ENCODE results near the gene CCL14.

DNA sequence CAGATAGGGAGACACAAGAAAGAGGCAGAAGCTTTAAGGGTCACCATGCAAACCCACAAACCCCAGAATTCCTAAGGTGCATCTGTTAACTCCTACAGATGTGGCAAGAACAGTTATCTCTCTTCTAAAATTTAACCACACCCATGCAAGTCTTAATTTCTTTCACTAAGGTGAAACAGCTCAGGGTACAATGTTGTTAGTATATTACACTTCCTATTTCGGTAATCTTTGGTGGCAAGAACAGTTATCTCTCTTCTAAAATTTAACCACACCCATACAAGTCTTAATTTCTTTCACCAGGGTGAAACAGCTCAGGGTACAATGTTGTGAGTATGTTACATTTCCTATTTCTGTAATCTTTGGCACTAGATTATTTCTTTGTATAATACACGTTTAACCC, 24.7 kb upstream of the CCL14 start:
- TF ChIP-seq, protein P1, sequence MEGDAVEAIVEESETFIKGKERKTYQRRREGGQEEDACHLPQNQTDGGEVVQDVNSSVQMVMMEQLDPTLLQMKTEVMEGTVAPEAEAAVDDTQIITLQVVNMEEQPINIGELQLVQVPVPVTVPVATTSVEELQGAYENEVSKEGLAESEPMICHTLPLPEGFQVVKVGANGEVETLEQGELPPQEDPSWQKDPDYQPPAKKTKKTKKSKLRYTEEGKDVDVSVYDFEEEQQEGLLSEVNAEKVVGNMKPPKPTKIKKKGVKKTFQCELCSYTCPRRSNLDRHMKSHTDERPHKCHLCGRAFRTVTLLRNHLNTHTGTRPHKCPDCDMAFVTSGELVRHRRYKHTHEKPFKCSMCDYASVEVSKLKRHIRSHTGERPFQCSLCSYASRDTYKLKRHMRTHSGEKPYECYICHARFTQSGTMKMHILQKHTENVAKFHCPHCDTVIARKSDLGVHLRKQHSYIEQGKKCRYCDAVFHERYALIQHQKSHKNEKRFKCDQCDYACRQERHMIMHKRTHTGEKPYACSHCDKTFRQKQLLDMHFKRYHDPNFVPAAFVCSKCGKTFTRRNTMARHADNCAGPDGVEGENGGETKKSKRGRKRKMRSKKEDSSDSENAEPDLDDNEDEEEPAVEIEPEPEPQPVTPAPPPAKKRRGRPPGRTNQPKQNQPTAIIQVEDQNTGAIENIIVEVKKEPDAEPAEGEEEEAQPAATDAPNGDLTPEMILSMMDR (IDR thresholded peaks at IDR 0.05; ENCODE audit: low read depth, low read length), result no peak
- no peak for TF ChIP-seq EZH2phosphoT487 (IDR thresholded peaks at IDR 0.05; ENCODE audit: low read depth)

Data from OCI-LY3 (cell line).